SK-N-SH (cell line): Measurements from ENCODE around the gene ADGB. TPM values are rescaled to one million over a fixed set of nuclear protein-coding genes. Genes with fewer than 3 reads are reported as not detected.

Experiments used
- CTCF ChIA-PET: fragments of 300-600, 350-600 bp; formaldehyde crosslinking; extraction: SDS; loops from one replicate; lab custom pipeline; 2021; lab: Yijun Ruan, JAX
- POLR2A ChIA-PET: fragments of 350-600 bp; sonication (Branson Sonifier 250); formaldehyde crosslinking; extraction: SDS; loops from one replicate; lab custom pipeline; 2020; ENCODE audit warnings: antibody characterized with exemption, inconsistent platforms; lab: Yijun Ruan, JAX
- DNase-seq: peaks from one replicate; pipeline ENCODE4 v3.0.0; 2012
- H2AFZ ChIP-seq: fragments of 200-600 bp; sonication (generic); 2 replicates; pipeline ENCODE4 v1.8.1; 2016; ENCODE audit warnings: antibody characterized with exemption, mild to moderate bottlenecking, low read depth
- H3F3A ChIP-seq: fragments of 200-600 bp; sonication (generic); replicated peaks from 2 replicates; pipeline ENCODE3; 2016; ENCODE audit warnings: antibody characterized with exemption, mild to moderate bottlenecking; ENCODE audit not compliant: insufficient read depth
- H3K27ac ChIP-seq, 2 experiments: fragments of 200-500 bp in 1 of 2; fragments of 200-600 bp in 1 of 2; sonication (Bioruptor generic) in 1 of 2; sonication (generic), shearing (Covaris generic) in 1 of 2; 2 replicates each; pipeline versions ENCODE4 v1.5.1 to v1.6.1; 2014 to 2016; ENCODE audit warnings: low read depth in 2 of 2, inconsistent platforms in 1 of 2, low read length in 1 of 2, mild to moderate bottlenecking in 1 of 2, mixed read lengths in 1 of 2
- H3K27me3 ChIP-seq: fragments of 200-600 bp; sonication (generic), shearing (Covaris generic); 2 replicates; pipeline ENCODE4 v1.6.1; 2016; ENCODE audit warnings: mixed run types; ENCODE audit not compliant: insufficient read depth
- H3K36me3 ChIP-seq, 2 experiments: fragments of 200-500 bp in 1 of 2; fragments of 200-600 bp in 1 of 2; sonication (Bioruptor generic) in 1 of 2; sonication (generic) in 1 of 2; replicated peaks in 1 of 2; 2 replicates each; pipeline versions ENCODE3 to v1.5.1; 2014 to 2016; ENCODE audit warnings: low read length in 1 of 2, mild to moderate bottlenecking in 1 of 2; ENCODE audit not compliant: insufficient read depth in 2 of 2, control insufficient read depth in 1 of 2
- H3K4me1 ChIP-seq, 2 experiments: fragments of 200-500 bp in 1 of 2; fragments of 200-600 bp in 1 of 2; sonication (Bioruptor generic) in 1 of 2; sonication (generic), shearing (Covaris generic) in 1 of 2; 2 replicates each; pipeline versions ENCODE4 v1.5.1 to v1.6.1; 2014 to 2016; ENCODE audit warnings: low read depth in 1 of 2, low read length in 1 of 2, mixed run types in 1 of 2; ENCODE audit not compliant: insufficient read depth in 2 of 2, control insufficient read depth in 1 of 2
- H3K4me2 ChIP-seq: fragments of 200-600 bp; sonication (generic), shearing (Covaris generic); 2 replicates; pipeline ENCODE4 v1.6.1; 2017; ENCODE audit warnings: mixed run types
- H3K4me3 ChIP-seq, 2 experiments: fragments of 200-500 bp in 1 of 2; fragments of 200-600 bp in 1 of 2; sonication (Bioruptor generic) in 1 of 2; sonication (generic), shearing (Covaris generic) in 1 of 2; 2 replicates each; pipeline versions ENCODE4 v1.5.1 to v1.8.1; 2014 to 2016; ENCODE audit warnings: low read depth in 2 of 2, inconsistent platforms in 1 of 2, low read length in 1 of 2, mild to moderate bottlenecking in 1 of 2, mixed read lengths in 1 of 2, moderate library complexity in 1 of 2
- H3K79me2 ChIP-seq: fragments of 200-600 bp; sonication (generic); 2 replicates; pipeline ENCODE4 v1.8.1; 2017; ENCODE audit warnings: mild to moderate bottlenecking; ENCODE audit not compliant: insufficient read depth
- H3K9ac ChIP-seq: fragments of 200-600 bp; sonication (generic); 2 replicates; pipeline ENCODE4 v1.6.1; 2017; ENCODE audit warnings: mixed run types
- H3K9me2 ChIP-seq: fragments of 200-600 bp; sonication (generic); 2 replicates; pipeline ENCODE4 v1.6.1; 2017; ENCODE audit warnings: mixed run types
- H3K9me3 ChIP-seq: fragments of 200-600 bp; sonication (generic); 2 replicates; pipeline ENCODE4 v1.6.1; 2017; ENCODE audit warnings: mixed run types, mild to moderate bottlenecking, moderate library complexity
- H4K20me1 ChIP-seq: fragments of 200-600 bp; sonication (generic); 2 replicates; pipeline ENCODE4 v1.6.1; 2017; ENCODE audit warnings: mild to moderate bottlenecking, mixed run types; ENCODE audit not compliant: insufficient read depth
- CHD2 ChIP-seq: fragments of 150-350 bp; IDR thresholded peaks from 2 replicates; pipeline ENCODE4 v1.6.1; 2018; ENCODE audit warnings: low read length; ENCODE audit not compliant: partially characterized antibody
- GABPA ChIP-seq: IDR thresholded peaks from 2 replicates; pipeline ENCODE4 v1.4.0; 2012; ENCODE audit warnings: low read depth, mild to moderate bottlenecking
- JUND ChIP-seq: IDR thresholded peaks from 2 replicates; pipeline ENCODE4 v1.4.0; 2012
- POLR2AphosphoS5 ChIP-seq: IDR thresholded peaks from 2 replicates; pipeline ENCODE4 v1.6.1; 2012; ENCODE audit warnings: low read depth, low read length
- RFX5 ChIP-seq: IDR thresholded peaks from 2 replicates; pipeline ENCODE4 v1.6.1; 2012; ENCODE audit warnings: mild to moderate bottlenecking, improper control_type of control experiment, low read length
- SIN3A ChIP-seq: IDR thresholded peaks from 2 replicates; pipeline ENCODE4 v1.6.1; 2012; ENCODE audit warnings: low read depth, mild to moderate bottlenecking, low read length, moderate library complexity, borderline replicate concordance
- TAF1 ChIP-seq: IDR thresholded peaks from 2 replicates; pipeline ENCODE4 v1.6.1; 2012; ENCODE audit warnings: low read depth, mild to moderate bottlenecking, low read length, moderate library complexity, borderline replicate concordance
- TCF12 ChIP-seq: IDR thresholded peaks from 2 replicates; pipeline ENCODE4 v1.4.0; 2012
- USF1 ChIP-seq: IDR thresholded peaks from 2 replicates; pipeline ENCODE4 v1.4.0; 2012; ENCODE audit warnings: low read depth, borderline replicate concordance
- WGBS: methylation state at CpG from one replicate; pipeline ENCODE4 v1.1.6; 2017; ENCODE audit warnings: low lambda C conversion rate; 5-methylcytosine and 5-hydroxymethylcytosine counted together
- polyA plus RNA-seq, 3 experiments: library from polyadenylated mRNA; depleted of rRNA; stranded (reverse); fragments of >200 nt; gene quantifications; 2 replicates each; pipeline ENCODE4 v1.2.3, GENCODE V29; 2012
- TF ChIP-seq, protein P1 (sequence below): fragments of 200-600 bp; sonication (generic); IDR thresholded peaks from 2 replicates; pipeline ENCODE4 v1.6.1; 2017; ENCODE audit warnings: antibody characterized with exemption, mild to moderate bottlenecking, moderate library complexity
- TF ChIP-seq, protein P2 (sequence below): IDR thresholded peaks from 2 replicates; pipeline ENCODE4 v1.6.1; 2012; ENCODE audit warnings: mild to moderate bottlenecking, low read depth, low read length, moderate library complexity

ADGB gene
- polyA plus RNA-seq, 1 of the 3 experiments (the other 2 are of a cell fraction) = not detected

- POLR2A ChIA-PET = no interaction called here
- Histone ChIP-seq H4K20me1 (no peaks in the 10 kb centered on the region), H3K4me1 (no peaks in the 10 kb centered on the region), H3K4me2 (no peak overlapping the region), H3K27ac (no peak overlapping the region), H3K9me3 (no peaks in the 10 kb centered on the region), H3F3A (no peaks in the 10 kb centered on the region), H3K27me3 (no peaks in the 10 kb centered on the region), H2AFZ (no peak overlapping the region), H3K9me2 (no peaks in the 10 kb centered on the region), H3K79me2 (no peaks in the 10 kb centered on the region), H3K4me3 (no peak overlapping the region), H3K9ac (no peak overlapping the region), H3K36me3 (no peaks in the 10 kb centered on the region)
- no peak for TF ChIP-seq USF1
- TF ChIP-seq POLR2AphosphoS5 = no peak
- no peak for TF ChIP-seq JUND
- TF ChIP-seq TCF12 = no peak
- TF ChIP-seq, protein P1, sequence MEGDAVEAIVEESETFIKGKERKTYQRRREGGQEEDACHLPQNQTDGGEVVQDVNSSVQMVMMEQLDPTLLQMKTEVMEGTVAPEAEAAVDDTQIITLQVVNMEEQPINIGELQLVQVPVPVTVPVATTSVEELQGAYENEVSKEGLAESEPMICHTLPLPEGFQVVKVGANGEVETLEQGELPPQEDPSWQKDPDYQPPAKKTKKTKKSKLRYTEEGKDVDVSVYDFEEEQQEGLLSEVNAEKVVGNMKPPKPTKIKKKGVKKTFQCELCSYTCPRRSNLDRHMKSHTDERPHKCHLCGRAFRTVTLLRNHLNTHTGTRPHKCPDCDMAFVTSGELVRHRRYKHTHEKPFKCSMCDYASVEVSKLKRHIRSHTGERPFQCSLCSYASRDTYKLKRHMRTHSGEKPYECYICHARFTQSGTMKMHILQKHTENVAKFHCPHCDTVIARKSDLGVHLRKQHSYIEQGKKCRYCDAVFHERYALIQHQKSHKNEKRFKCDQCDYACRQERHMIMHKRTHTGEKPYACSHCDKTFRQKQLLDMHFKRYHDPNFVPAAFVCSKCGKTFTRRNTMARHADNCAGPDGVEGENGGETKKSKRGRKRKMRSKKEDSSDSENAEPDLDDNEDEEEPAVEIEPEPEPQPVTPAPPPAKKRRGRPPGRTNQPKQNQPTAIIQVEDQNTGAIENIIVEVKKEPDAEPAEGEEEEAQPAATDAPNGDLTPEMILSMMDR = no peak
- TF ChIP-seq, protein P2, sequence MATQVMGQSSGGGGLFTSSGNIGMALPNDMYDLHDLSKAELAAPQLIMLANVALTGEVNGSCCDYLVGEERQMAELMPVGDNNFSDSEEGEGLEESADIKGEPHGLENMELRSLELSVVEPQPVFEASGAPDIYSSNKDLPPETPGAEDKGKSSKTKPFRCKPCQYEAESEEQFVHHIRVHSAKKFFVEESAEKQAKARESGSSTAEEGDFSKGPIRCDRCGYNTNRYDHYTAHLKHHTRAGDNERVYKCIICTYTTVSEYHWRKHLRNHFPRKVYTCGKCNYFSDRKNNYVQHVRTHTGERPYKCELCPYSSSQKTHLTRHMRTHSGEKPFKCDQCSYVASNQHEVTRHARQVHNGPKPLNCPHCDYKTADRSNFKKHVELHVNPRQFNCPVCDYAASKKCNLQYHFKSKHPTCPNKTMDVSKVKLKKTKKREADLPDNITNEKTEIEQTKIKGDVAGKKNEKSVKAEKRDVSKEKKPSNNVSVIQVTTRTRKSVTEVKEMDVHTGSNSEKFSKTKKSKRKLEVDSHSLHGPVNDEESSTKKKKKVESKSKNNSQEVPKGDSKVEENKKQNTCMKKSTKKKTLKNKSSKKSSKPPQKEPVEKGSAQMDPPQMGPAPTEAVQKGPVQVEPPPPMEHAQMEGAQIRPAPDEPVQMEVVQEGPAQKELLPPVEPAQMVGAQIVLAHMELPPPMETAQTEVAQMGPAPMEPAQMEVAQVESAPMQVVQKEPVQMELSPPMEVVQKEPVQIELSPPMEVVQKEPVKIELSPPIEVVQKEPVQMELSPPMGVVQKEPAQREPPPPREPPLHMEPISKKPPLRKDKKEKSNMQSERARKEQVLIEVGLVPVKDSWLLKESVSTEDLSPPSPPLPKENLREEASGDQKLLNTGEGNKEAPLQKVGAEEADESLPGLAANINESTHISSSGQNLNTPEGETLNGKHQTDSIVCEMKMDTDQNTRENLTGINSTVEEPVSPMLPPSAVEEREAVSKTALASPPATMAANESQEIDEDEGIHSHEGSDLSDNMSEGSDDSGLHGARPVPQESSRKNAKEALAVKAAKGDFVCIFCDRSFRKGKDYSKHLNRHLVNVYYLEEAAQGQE = no peak
- no peak for TF ChIP-seq GABPA
- TF ChIP-seq SIN3A = no peak
- WGBS = 75% methylated on average over 2 of the region's 2 CpGs
- DNase-seq = no peak
- CTCF ChIA-PET = no interaction called here
Observed at GRCh38 chr6:146620655-146621054, 21.9 kb downstream of the ADGB start.

DNA sequence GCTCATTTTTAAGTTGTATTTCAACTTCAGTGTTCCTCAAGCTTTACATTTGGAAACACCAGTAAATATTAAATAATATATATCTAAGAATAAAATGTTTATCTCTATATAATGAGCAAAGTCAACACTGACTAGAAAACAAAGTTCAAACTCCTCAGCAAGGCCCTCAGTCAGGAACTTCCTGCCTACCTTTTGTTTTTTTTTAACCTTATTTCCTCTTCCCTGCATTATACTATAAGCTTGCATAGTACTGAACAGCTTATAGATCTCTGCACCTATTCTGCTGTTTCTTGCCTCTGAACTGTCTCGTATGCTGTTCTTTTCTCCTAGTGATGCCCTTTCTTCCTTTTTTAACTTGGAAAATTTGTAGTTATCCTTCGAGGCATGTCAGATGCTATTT lies 29.6 kb downstream of the ADGB start:
- ChIA-PET CTCF (no interaction called here), POLR2A (no interaction called here)
- Histone ChIP-seq H4K20me1 (no peaks in the 10 kb centered on the region), H3K4me2 (no peak overlapping the region), H3F3A (no peaks in the 10 kb centered on the region), H3K9me2 (no peaks in the 10 kb centered on the region), H3K4me3 (no peak overlapping the region), H3K4me1 (no peaks in the 10 kb centered on the region), H3K27ac (no peak overlapping the region), H3K9ac (no peak overlapping the region), H3K36me3 (no peaks in the 10 kb centered on the region), H3K27me3 (no peaks in the 10 kb centered on the region), H3K79me2 (no peaks in the 10 kb centered on the region), H3K9me3 (no peaks in the 10 kb centered on the region), H2AFZ (no peak overlapping the region)
- no peak for DNase-seq
- WGBS = 43% methylated on average over 2 of the region's 2 CpGs
- TF ChIP-seq RFX5 = no peak
- no peak for TF ChIP-seq CHD2
- no peak for TF ChIP-seq TAF1
